UCSD-AML1 (cell line): Measurements from ENCODE around the gene PLCXD1.
"Not testable (repeated sequence)": the region's sequence is repeated elsewhere in the genome, so short reads cannot be mapped to it uniquely, and the experiment has no call there.

Experiments
- DNase-seq: peaks from one replicate; lab custom pipeline; 2025; ENCODE audit not compliant: unreplicated experiment; lab: John Stamatoyannopoulos, UW

PLCXD1 gene

DNA sequence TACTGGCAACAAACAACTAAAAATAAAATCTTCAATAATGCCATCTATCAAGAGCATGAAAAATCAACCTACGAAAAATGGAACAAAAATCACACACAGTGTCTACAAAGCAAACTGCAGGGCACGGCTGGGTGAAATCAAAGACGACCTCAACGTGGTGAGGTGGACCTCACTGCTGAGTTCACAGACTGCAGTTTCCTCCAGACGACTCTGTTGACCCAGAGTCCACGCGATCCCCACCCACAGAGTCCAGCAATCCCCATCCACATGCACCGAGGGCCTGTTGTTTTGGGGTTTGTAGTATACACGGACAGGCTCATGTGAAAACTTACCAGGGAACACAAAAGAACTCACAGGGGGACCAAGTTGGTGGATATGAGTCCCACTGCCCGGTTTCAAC is 68.5 kb downstream of the PLCXD1 start:
- DNase-seq: no peak

DNA sequence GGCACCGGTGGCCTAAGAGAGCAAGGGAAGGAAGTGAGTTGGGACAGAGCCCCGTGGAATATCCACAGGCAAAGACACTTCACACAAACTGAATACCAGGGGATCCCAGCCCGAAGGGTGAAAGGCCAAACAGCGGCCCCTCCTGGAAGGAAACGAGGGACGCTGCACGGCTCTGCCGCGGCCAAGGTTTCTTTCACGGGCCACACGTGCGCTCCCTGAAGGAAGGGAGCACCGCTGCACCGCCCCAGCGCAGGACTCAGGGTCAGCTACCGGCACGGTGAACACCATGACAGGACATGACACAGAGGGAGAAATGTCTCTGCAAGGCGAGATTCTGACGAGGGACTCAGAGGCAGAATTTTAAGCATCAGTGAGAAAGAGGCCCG is 69.0 kb downstream of the PLCXD1 start:
- DNase-seq: no peak

DNA sequence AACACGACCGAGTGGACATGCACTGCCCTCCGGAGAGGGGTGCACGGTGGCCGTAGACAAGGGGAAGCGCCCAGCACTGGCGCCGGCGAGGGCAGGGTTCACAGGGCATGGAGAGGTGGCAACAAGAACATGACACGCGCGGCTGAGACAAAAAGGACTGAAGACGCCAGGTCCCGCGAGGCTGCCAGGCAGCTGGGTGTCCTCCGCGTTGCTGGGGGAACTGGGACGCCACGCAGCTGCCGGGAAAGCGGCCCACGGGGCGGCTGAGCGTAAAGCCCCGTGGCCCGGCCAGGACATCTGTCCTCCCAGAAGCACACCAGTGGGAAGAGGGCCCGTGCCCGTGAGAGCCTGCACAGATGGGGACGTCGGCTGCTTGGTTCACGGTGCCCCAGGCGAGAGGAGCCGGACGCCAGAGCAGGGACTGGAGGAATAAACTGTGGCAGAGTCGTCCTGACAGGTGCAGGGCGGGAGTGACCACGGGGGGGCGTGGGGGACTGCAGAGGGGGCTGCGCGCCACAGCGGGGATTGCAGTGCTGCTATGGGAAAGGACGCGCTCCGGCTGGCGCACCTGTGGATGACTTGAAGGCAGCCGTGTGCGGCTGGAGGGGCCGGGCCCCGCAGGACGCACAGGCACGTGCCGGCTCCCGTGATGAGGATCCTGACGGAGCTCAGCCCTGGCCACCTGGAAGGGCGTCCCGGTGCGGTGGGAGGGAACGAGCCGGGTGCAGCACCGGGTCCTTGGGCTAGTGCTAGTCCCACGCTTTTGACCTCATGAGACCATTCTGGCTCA is 69.5 kb downstream of the PLCXD1 start:
- no peak for DNase-seq

DNA sequence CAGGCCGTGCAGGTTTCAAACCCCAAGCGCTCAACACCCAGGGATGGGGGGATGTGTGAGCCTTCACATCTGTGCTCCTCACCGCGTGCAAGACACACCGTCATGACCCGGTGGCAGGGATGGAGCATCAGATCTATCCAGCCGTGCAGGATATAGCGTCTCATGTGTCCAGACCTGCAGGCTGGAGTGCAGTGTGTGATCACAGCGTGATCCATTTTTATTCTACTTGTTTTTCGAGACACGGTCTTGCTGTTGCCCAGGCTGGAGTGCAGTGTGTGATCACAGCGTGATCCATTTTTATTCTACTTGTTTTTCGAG is 70.1 kb downstream of the PLCXD1 start:
- not testable (repeated sequence) for DNase-seq

DNA sequence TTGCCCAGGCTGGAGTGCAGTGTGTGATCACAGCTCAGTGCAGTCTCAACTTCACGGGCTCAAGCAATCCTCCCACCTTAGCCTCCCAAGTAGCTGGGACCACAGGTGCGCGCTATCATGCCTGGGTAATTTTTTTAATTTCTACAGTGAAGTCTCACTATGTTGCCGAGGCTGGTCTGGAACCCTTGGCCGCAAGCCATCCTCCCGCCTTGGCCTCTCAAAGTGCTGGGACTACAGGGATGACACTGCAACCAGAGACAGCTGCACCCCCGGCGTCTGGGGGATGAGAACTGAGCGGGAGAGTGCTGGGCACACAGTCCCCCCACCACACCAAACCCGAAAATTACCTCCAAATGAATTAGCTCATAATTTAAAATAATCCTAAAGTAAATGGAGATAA is 70.6 kb downstream of the PLCXD1 start:
- DNase-seq: no peak

DNA sequence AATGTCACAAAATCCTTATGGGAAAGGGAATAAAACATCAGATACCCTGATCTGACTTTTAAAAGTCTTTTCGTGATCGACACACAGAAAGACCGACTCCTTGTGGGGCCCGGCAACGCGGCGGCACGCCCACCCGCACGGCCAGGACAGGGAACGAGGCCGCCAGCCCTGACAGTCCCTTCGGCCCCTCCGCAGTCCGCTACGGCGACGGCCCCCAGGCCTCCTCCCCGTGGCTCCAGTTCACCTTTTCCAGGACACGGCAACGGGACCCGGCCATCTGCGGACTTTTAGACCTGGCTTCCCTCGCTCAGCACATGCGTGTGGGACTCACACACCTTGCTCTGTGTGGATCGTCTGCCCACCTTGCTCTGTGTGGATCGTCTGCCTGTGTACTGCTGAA is 71.0 kb downstream of the PLCXD1 start:
- DNase-seq: no peak

DNA sequence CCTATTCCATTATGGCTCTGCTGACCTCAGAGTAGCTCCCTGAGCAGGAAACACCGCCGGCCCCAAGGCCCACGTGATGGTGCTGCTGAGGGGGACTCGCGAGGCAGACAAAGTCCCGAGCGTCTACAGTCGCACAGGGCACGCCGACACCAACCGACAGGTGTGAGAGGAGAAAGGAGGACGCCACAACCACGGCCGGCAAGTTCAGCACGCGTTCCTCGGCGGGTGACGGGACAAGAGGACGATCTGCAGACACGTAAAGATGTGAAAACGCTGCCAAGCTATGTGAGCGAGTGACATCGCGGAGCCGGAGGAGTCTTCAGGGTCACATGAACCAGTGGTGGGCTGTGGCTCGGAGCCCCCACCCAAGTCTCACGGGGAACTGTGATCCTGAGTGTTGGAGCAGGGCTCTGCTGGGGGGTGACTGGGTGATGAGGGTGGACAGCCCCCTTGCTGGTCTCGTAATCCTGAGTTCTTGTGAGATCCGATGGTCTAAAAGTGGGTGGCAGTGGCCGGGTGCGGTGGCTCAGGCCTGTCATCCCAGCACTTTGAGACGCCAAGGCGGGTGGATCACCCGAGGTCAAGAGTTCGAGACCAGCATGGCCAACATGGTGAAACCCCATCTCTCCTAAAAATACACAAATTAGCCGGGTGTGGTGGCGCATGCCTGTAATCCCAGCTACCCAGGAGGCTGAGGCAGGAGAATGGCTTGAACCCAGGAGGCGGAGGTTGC is 71.6 kb downstream of the PLCXD1 start:
- DNase-seq: no peak
